Kidney (tissue), 14 donors: ENCODE measurements around the gene BSN. TPM values are rescaled to one million over a fixed set of nuclear protein-coding genes. Genes with fewer than 3 reads are reported as not detected.

ENCODE experiments used
- DNase-seq, 5 donors: peaks; one replicate each; pipeline ENCODE4 v3.0.0-alpha.2; 2013 to 2020
- FAIRE-seq: peaks from 2 replicates; lab custom pipeline; 2012; peaks lifted over from hg19 to GRCh38; lab: Jason Lieb, UNC
- H3K27ac ChIP-seq, 2 donors: one replicate each; pipeline ENCODE4 v1.7.0; 2013; ENCODE audit warnings: low read depth in 2 of 2, low read length in 2 of 2, inconsistent platforms in 1 of 2
- H3K27me3 ChIP-seq: one replicate; pipeline ENCODE4 v1.7.1; 2013; ENCODE audit warnings: low read length, inconsistent platforms; ENCODE audit not compliant: control insufficient read depth, insufficient read depth
- H3K36me3 ChIP-seq, 3 donors: one replicate each; pipeline versions ENCODE4 v1.7.0 to v1.7.1; 2013; ENCODE audit warnings: low read length in 3 of 3, control low read depth in 1 of 3, inconsistent platforms in 1 of 3; ENCODE audit not compliant: insufficient read depth in 3 of 3, control insufficient read depth in 2 of 3
- H3K4me1 ChIP-seq, 3 donors: one replicate each; pipeline versions ENCODE4 v1.7.0 to v1.7.1; 2013; ENCODE audit warnings: low read length in 3 of 3, inconsistent platforms in 1 of 3, low read depth in 1 of 3; ENCODE audit not compliant: control insufficient read depth in 2 of 3, insufficient read depth in 2 of 3
- H3K4me3 ChIP-seq, 3 donors: one replicate each; pipeline versions ENCODE4 v1.7.0 to v1.8.1; 2013; ENCODE audit warnings: low read length in 3 of 3, control low read depth in 1 of 3, inconsistent platforms in 1 of 3
- H3K9ac ChIP-seq, 3 donors: one replicate each; pipeline versions ENCODE4 v1.7.0 to v1.7.1; 2013; ENCODE audit warnings: low read length in 3 of 3, control low read depth in 1 of 3, inconsistent platforms in 1 of 3
- H3K9me3 ChIP-seq, 3 donors: one replicate each; pipeline versions ENCODE4 v1.7.0 to v1.7.1; 2013; ENCODE audit warnings: low read length in 3 of 3, control low read depth in 1 of 3, inconsistent platforms in 1 of 3; ENCODE audit not compliant: control insufficient read depth in 2 of 3, insufficient read depth in 1 of 3
- intact Hi-C: fragments of 100-400 bp; cut with DNase I; formaldehyde crosslinking; loops from one replicate; pipeline ENCODE4 v1.11.1; 2022
- polyA plus RNA-seq: library from polyadenylated mRNA; stranded (reverse); fragments of 350-450 nt; fragmentation: Illumina TruSeq; extraction: RNeasy Lipid Tissue Mini Kit (QIAGEN cat#74804); gene quantifications from one replicate; pipeline ENCODE4 v1.2.3, GENCODE V29; 2014; ENCODE audit warnings: low read depth, low replicate concordance; ENCODE audit not compliant: insufficient read depth
- total RNA-seq: library from RNA; stranded (reverse); fragmentation: NEBNext Ultra II Directional; extraction: Animal tissue kit (Norgen Biotek cat#: 25700); gene quantifications from one replicate; pipeline ENCODE4 v1.2.1, GENCODE V29; 2021
- TF ChIP-seq, protein P1 (sequence below): IDR thresholded peaks from 3 replicates; pipeline ENCODE4 v1.5.1; 2012; ENCODE audit warnings: mild to moderate bottlenecking, moderate library complexity, borderline replicate concordance; ENCODE audit not compliant: insufficient read depth; ENCODE audit errors: extremely low read depth
- donor health status: control.
- donor health status: control.
- donor health status: control.
- donor health status: control.
- donor health status: control.
- donor health status: DM: yes; HTN: yes; CAD: no.
- donor health status: Normal renal cell carcinoma (clear cell type).

The BSN gene
- total and polyA plus RNA-seq, 2 donors from 2014 or later = 0.11 to 1.3 TPM

DNA sequence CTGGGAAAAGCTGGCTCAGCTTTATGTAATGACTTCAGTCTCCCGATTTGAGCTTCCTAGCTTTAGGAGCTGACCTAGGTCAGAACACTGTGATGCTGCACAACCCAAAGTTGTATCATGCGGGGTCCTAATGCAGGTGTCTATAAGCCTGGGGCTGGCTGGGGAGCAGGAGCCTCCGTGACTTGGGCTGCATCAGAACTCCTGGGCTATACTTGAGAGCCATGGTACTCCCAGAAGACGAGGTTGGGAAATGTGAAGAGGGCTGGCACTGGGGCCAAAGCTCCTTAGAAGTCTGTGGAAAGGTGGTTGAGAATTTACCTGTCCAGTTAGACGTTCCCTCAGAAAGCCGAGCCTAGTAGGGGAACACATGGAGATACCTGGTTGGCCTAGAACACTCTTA lies 57.0 kb downstream of the BSN start:
- no peaks in the 10 kb centered on the region for H3K27me3 ChIP-seq
- TF ChIP-seq, protein P1, sequence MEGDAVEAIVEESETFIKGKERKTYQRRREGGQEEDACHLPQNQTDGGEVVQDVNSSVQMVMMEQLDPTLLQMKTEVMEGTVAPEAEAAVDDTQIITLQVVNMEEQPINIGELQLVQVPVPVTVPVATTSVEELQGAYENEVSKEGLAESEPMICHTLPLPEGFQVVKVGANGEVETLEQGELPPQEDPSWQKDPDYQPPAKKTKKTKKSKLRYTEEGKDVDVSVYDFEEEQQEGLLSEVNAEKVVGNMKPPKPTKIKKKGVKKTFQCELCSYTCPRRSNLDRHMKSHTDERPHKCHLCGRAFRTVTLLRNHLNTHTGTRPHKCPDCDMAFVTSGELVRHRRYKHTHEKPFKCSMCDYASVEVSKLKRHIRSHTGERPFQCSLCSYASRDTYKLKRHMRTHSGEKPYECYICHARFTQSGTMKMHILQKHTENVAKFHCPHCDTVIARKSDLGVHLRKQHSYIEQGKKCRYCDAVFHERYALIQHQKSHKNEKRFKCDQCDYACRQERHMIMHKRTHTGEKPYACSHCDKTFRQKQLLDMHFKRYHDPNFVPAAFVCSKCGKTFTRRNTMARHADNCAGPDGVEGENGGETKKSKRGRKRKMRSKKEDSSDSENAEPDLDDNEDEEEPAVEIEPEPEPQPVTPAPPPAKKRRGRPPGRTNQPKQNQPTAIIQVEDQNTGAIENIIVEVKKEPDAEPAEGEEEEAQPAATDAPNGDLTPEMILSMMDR = no peak
- H3K4me3 ChIP-seq = no peak overlapping the region
- intact Hi-C loops = no loop called here
- no peak overlapping the region for H3K27ac ChIP-seq
- H3K9me3 ChIP-seq = no peaks in the 10 kb centered on the region
- no peaks in the 10 kb centered on the region for H3K36me3 ChIP-seq
- H3K4me1 ChIP-seq = no peaks in the 10 kb centered on the region
- FAIRE-seq (no peak), DNase-seq (no peak)
- no peak overlapping the region for H3K9ac ChIP-seq

DNA sequence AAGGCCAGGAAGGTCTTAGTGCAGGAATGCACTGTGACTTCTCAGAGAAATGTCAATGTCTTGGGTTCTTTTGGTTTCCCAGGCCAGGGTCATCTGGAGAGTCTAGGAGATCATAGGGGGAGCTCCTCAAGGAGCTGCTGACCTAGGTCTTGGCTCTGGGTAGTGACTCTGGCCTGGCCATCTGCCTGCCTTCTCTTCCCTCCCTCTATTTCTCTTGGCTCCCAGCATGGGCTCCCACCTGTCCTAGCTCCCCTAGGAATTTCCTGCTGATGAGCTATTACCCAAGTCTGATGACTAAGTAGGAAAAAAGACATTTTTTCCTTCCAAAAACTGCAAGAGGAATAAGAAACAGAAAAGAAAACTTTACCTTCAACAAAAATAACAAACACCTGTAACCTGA lies 57.4 kb downstream of the BSN start:
- FAIRE-seq (no peak), DNase-seq (no peak)
- no peak overlapping the region for H3K27ac ChIP-seq
- H3K4me3 ChIP-seq = no peak overlapping the region
- peaks cover 0 to 1% (median 0%) of the 10 kb centered on the region in 3 donors for H3K4me1 ChIP-seq
- no peaks in the 10 kb centered on the region for H3K9me3 ChIP-seq
- TF ChIP-seq, protein P1 = no peak
- intact Hi-C loops = no loop called here
- no peak overlapping the region for H3K9ac ChIP-seq
- no peaks in the 10 kb centered on the region for H3K27me3 ChIP-seq
- no peaks in the 10 kb centered on the region for H3K36me3 ChIP-seq

DNA sequence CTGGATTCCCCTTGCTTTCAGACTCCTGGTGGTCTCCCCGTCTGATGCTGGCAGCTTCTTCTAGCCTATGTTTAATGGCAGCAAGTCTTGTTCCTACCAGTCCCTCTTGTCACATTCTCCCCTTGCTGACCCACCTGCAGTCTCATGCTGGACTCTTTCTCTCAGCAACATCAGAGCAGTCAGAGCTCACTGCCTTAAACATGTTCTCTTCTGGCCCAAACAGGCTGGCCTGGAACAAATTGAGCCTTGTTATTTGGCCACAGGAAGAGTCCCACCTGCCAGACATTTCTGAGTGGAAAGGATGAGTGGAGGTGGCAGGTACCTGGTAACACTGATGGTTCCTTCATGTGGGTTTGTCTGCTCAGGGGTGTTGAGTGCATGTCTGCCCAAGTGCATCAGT lies 60.7 kb downstream of the BSN start:
- H3K36me3 ChIP-seq = no peaks in the 10 kb centered on the region
- FAIRE-seq = no peak
- H3K27me3 ChIP-seq = no peaks in the 10 kb centered on the region
- H3K9me3 ChIP-seq = no peaks in the 10 kb centered on the region
- no peak for DNase-seq
- H3K9ac ChIP-seq = no peak overlapping the region
- TF ChIP-seq, protein P1 = no peak
- no peak overlapping the region for H3K27ac ChIP-seq
- no peak overlapping the region for H3K4me3 ChIP-seq
- peaks cover 0 to 3% (median 0%) of the 10 kb centered on the region in 3 donors for H3K4me1 ChIP-seq
- intact Hi-C loops = no loop called here

DNA sequence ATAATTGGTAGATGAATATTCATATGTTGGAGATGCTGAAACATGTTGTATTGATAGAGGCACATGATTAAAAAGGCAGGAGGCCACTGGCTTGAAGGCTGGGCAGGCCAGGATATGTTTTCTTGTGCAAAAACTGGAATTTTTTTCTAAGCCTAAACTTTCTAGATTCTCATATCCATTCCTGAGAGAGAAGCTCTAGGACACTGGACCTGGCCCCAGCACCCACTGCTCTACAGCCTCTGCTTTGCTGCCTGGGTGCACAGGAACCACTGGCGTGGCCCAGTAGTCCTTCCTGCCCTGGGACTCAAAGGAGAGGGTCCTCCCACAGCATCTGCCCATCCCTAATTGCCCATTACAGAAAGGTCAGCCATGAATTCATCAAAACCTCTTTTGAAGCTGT lies 61.8 kb downstream of the BSN start:
- no peaks in the 10 kb centered on the region for H3K9me3 ChIP-seq
- TF ChIP-seq, protein P1 = no peak
- peaks cover 0 to 3% (median 0%) of the 10 kb centered on the region in 3 donors for H3K4me1 ChIP-seq
- FAIRE-seq (no peak), DNase-seq (no peak)
- no peak overlapping the region for H3K4me3 ChIP-seq
- H3K36me3 ChIP-seq = no peaks in the 10 kb centered on the region
- no peak overlapping the region for H3K27ac ChIP-seq
- intact Hi-C loops = no loop called here
- H3K9ac ChIP-seq = no peak overlapping the region
- no peaks in the 10 kb centered on the region for H3K27me3 ChIP-seq
